Subcutaneous adipose tissue (tissue), 4 donors: ENCODE data around the gene ME1. TPM values are rescaled to one million over a fixed set of nuclear protein-coding genes. Genes with fewer than 3 reads are reported as not detected.

Experiments used
- CTCF ChIP-seq: fragments of 450-650 bp; IDR thresholded peaks from one replicate; pipeline ENCODE4 v1.5.1; 2016; ENCODE audit warnings: low read depth, mild to moderate bottlenecking, control low read depth, antibody characterized with exemption, moderate library complexity
- total RNA-seq, 4 donors: library from RNA; depleted of rRNA; stranded (reverse); fragments of >200 nt; gene quantifications; one replicate each; pipeline ENCODE4 v1.1.0, GENCODE V29; 2016

The ME1 gene
- total RNA-seq, 4 donors from 2014 or later, result 22.3 to 52.0 (median 38.3) TPM

GRCh38 chr6:83411731-83412130 lies 19.1 kb downstream of the ME1 start:
- TF ChIP-seq CTCF, result no peak

GRCh38 chr6:83403191-83403590 lies 27.7 kb downstream of the ME1 start:
- TF ChIP-seq CTCF, result no peak

- no peak for TF ChIP-seq CTCF
These were observed 41.2 kb downstream of the ME1 start for GRCh38 chr6:83389606-83390005.

- TF ChIP-seq CTCF, result no peak
These were observed 45.4 kb downstream of the ME1 start for GRCh38 chr6:83385473-83385872.

- no peak for TF ChIP-seq CTCF
These were observed 46.1 kb downstream of the ME1 start for GRCh38 chr6:83384751-83385150.

- no peak for TF ChIP-seq CTCF
These were observed 48.9 kb downstream of the ME1 start for GRCh38 chr6:83381949-83382348.

GRCh38 chr6:83378621-83379388 lies 52.0 kb downstream of the ME1 start:
- TF ChIP-seq CTCF, result no peak
